Activated CD4-positive, CD25-positive, alpha-beta regulatory T cell treated with anti-CD3 and anti-CD28 coated beads, Interleukin-2, amount 50 U/mL, for 24 hours (primary cell): ENCODE data around the gene TEX53.
A peak's percentile ranks its signal among the peaks of the same experiment; 100 is the strongest.

Experiments used
- ATAC-seq, 2 donors: fragments of 150-1000 bp; cut with Tn5 transposase; one replicate each; pipeline ENCODE4 v1.10.0; 2021; ENCODE audit warnings: mild to moderate bottlenecking in 1 of 2, moderate library complexity in 1 of 2

The TEX53 gene

DNA sequence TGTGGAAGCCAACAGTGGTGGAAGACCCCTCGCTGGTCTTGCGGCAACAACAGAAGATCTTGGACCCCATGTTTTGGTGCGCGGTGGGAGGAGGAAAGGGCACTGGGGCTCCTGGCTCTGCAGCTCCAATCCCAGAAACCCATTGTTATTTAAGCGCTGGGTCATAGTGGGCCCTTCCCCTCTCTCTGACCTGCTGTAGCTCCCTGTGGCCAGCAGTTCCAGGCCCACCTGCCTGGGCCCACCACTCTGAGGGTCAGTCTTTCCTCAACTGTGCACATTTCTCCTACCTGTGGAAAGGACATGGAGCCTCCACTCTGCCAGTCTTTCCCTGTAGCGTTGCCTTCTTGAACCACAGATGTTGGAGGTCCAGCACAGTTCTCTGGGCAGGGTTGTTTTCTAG lies at the start of gene TEX53:
TEX53 (minus strand) TSS at position 101 of the 400 bp plus-strand sequence; CDS start at position 70, 31 bp downstream.
- no peak for ATAC-seq

DNA sequence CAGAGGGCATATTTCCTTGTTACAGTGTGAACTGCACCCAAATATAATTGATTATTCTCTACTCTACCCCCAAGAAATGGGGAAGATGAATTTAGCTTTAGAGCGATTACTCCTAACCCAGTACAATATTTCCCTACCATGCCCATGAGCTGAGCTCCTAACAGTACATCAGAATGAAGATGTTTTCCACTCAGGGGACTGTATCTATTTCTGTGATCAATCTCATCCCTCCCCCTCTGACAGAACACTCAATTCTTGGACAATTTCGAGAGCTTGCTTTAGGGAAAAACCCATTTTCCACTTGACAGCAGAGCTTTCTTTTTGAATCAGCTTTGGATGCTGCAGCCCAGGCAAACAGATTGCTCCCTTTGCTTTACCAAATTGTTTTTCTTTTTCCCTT lies 49.1 kb upstream of the TEX53 start:
- no peak for ATAC-seq

DNA sequence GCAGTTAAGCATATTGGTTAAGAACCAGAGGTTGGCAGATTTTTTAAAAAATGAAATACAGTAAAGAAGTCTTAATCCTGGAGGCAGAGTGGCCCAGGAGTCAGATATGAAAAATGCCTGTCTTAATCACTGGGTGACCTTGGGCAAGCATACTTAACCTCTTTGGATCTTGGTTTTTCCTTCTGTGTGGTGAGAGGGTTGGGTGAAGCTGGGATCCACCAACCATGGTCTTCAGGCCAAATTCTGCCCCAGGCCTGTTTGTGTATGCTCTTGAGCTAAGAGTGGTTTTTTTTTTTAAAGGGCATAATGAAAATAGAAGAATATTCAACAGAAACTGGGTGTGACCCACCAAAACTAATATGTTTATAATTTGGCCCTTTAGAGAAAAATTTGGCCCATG lies 44.4 kb upstream of the TEX53 start:
- ATAC-seq, result no peak

- peak; percentile 66 to 68 for ATAC-seq
These were observed 40.3 kb upstream of the TEX53 start for GRCh38 chr9:114697951-114698351.

- peak; percentile 60 to 62 for ATAC-seq
These were observed 39.4 kb upstream of the TEX53 start for GRCh38 chr9:114696814-114697544.

DNA sequence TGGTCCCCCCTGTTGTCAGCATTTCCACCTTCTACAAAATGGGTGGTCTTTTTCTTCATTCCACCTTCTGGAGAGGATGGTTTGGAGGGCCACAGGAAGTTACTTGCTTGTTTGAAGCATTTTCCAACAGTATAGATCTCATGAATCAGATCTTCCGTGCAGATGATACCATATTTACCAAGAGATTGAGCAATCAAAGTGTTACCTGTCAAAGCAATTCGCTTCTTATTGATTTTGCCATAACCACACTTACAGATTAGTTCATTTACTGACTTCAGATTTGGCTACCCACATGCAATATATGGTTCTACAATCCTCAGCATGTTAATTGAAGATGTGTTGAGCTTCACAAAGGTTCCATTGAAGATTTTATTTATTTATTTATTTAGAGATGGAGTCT lies 38.3 kb upstream of the TEX53 start:
- ATAC-seq, result no peak

GRCh38 chr9:114694719-114695269 lies 37.2 kb upstream of the TEX53 start:
- ATAC-seq, result no peak

GRCh38 chr9:114694146-114694545 lies 36.5 kb upstream of the TEX53 start:
- no peak for ATAC-seq

DNA sequence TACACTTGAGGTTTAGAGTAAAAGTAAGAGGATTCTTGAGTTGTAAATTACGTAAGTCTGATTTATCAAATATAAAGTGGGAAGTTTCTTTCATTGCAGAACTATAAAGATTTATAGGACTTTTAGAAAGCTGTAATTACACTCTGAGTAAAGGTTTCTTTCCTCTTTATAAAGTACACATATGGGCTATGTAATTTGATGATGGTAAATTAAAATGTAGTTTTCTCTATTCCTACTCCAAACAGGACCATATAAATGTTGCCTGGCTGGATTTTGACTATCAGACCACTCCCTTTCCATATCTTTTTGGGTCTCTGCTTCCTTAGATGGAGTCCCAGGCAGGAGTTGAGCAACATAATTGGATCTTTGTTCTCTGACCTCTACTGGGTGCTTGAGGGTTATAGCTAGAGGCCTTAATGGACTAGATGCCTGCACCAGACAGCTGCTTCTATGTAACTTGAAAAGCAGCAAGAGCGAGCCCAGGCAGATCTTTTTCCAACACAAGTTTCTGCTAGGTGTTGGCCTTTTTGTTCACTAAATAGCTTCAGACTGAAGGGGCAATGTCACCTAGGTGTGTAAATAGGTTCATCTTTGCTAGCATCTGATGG lies 35.7 kb upstream of the TEX53 start:
- ATAC-seq, result no peak

GRCh38 chr9:114691956-114692295 lies 34.3 kb upstream of the TEX53 start:
- ATAC-seq, result no peak

DNA sequence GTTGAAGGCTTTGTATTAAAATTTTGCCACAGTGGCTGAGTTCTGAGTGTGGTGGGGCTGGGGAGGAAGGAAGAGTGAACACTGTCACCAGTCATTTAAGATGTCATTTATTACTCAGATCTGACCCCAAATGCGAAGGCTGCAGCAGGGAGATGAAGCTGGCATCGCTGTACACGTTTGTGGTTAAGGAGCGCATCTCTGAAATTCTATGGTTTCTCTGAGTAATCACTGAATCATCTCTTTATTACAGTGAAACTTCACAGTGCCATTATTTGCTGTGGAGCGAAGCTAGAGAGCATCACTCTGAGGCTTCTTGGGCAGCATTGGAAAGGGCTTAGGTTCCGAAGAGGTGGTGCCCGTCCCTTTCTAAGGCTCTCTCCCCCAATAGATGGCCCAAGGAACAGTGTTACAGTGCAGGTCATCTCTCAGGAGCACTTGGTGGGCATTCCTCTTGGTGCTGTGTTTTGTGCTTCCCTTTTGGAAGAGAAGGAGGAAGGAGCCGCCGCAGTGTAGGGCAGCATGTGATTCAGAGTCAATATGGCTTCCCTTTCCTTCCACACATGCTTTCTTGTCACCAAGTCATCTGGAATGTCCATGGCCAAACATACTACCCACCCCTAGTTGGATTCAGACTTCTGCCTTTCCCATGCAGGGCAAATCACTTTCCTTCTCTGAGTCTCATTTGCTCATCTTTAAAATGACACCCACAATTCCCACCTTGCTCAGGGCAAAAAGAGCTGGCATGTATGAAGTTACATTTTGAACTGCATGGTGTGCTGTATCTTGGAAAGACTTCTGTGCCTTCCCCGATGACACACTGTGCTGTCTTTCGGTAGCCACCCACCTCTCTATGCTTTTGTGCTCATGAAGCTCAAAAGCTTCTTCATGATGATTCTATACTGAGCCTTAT lies 33.7 kb upstream of the TEX53 start:
- ATAC-seq, result peak; percentile 94

GRCh38 chr9:114690308-114690707 lies 32.7 kb upstream of the TEX53 start:
- ATAC-seq, result no peak

GRCh38 chr9:114689813-114690212 lies 32.2 kb upstream of the TEX53 start:
- ATAC-seq, result no peak

DNA sequence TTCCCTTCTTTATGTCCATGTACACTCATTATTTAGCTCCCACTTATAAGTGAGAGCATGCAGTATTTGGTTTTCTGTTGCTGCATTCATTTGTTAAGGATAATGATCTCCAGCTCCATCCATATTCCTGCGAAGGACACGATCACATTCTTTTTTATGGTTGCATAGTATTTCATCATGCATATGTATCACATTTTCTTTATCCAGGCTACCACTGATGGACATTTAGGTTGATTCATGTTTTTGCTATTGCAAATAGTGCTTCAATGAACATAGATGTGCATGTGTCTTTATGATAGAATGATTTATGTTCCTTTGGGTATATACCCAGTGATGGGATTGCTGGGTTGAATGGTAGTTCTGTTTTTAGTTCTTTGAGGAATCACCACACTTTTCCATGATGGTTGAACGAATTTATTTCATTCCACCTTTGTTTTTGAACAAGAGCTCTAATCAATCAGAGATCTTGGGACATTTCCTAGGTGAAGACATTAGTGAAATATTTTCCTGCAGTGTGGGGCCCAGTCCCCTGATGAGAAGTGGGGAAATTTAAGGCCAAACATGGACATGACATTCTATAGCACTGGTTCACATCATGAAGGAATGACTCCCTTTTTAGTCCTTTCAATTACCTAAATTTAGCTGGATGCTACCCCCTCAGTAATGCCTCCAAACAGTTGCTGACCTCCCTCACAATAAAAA lies 31.5 kb upstream of the TEX53 start:
- no peak for ATAC-seq

DNA sequence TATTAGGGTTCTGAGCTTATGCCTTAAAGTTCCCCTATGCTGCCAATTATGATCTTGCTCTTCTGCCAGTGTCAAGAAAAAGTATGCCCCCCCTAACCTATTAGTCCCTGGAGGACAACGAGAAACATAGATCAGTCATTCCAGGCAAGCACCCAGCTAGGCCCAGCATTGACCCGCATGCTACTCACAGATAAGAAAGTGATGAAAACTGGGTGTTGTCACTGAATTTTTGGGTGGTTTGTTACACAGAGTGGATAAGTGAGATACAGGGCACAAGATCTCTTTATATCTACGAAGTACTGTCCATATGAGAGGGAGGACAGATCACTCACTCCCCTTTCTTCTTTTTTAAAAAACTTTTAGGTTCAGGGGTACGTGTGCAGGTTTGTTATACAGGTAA lies 30.8 kb upstream of the TEX53 start:
- no peak for ATAC-seq

DNA sequence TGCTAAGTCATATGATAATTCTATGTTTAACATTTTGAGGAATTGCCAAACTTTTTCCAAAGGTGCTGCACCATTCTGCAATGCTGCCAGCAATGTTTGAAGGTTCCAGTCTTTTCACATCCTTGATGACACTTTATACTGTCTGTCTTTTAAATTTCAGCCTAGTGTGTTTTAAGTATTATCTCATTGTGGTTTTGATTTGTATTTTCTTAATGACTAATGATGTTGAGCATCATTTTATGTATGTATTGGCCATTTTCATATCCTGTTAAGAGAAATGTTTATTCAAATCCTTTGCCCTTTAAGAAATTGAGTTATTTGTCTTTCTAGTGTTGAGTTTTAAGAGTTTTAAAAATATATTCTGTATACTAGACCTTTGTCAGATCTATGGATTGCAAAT lies 29.4 kb upstream of the TEX53 start:
- no peak for ATAC-seq

- no peak for ATAC-seq
These were observed 28.3 kb upstream of the TEX53 start for GRCh38 chr9:114685951-114686350.

- ATAC-seq, result no peak
These were observed 26.4 kb upstream of the TEX53 start for GRCh38 chr9:114684036-114684435.

- ATAC-seq, result no peak
These were observed 25.2 kb upstream of the TEX53 start for GRCh38 chr9:114682846-114683245.

DNA sequence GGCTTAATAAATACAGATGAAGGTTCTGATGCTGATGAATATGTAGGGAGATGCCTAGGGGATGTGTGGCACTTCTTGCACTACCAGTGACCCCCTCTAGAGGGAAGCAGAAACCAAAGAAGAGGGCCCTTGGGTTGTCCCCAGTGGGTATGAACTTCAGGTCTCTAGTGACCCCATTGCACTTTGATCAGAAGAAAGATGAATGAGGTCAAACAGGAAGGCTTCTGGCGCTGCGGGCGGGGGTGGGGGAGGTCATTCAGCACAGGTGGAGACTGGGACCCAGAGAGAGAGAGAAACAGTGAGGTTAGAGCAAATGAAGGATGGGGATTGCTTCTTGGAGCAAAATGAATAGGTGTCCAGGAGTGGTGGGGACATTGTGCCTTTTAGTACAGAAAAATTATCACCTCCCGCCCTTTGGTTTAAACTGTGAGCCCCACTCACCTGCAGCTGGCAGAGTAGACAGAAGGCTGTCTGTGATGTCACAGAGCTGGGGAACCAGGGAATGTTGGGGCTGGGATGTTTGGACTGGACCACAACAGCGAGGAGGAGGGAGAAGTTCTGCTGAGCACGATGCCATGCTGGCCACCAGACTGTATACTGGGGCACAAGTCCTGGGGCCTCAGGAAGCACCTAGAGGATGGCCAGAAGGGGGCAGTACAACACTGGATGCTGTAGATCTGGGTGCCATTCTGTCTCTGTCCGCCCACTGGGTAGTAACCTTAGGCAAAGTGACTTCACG lies 24.2 kb upstream of the TEX53 start, which contains the start of gene TEX48:
TEX48 (minus strand) TSS at position 599 of the 739 bp plus-strand sequence. CDS start 10,469 bp downstream, outside the sequence.
- ATAC-seq, result peak; percentile 89 to 92

DNA sequence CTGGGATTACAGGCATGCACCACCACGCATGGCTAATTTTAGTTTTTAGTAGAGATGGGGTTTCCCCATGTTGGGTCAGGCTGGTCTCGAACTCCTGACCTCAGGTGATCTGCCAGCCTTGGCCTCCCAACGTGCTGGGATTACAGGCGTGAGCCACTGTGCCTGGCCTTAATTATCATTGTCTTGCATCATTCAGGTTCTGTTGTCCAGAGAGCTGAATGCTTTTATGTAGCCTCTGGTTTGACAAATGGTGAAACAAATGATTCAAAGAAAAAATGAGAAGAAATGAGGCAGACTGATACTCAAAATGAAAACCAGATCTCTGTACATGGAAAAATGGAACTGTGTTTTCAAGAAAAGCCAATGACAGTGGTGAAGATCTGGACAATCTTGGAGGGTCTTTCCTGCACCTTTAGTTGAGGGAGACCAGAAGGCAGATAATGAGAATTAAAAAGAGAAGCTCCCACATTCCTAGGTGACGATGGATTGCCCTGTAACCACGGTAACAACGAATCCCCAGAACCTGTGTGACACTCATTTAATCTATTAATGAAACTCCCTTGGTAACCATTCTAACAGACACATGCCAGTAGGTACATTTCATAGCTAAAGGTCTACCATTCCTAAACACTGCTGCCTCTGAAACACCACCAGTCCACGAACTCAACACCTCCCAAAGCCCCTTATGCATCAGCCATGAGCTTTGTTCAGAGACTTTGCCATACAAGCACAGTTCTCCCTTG lies 22.8 kb upstream of the TEX53 start:
- ATAC-seq, result no peak
